ENCODE data around the gene BIVM. TPM values are rescaled to one million over a fixed set of nuclear protein-coding genes. Genes with fewer than 3 reads are reported as not detected.

Gene BIVM
- total RNA-seq, 4 donors from 2014 or later, result 5.4 to 16.0 (median 7.7) TPM

GRCh38 chr13:102763741-102764140 is 35.2 kb upstream of the BIVM start:
- intact Hi-C loops (cut with DNase I; ENCODE audit: low total_unique reads), result no loop called here
- 95 to 100% methylated on average over 1 of the region's 1 CpG for WGBS, 2 donors
- TF ChIP-seq POLR2A (IDR thresholded peaks at IDR 0.05) (no peak), CTCF (IDR thresholded peaks at IDR 0.05) (no peak)
- DNase-seq (ENCODE audit: low spot score in 2 of 2), result no peak
- H3K4me3 ChIP-seq (ENCODE audit: low read depth, poor library complexity, severe bottlenecking), result no peak overlapping the region

- 50 to 72% methylated on average over 2 of the region's 2 CpGs for WGBS, 2 donors
- no peak overlapping the region for H3K4me3 ChIP-seq (ENCODE audit: low read depth, poor library complexity, severe bottlenecking)
- intact Hi-C loops (cut with DNase I; ENCODE audit: low total_unique reads), result no loop called here
- DNase-seq (ENCODE audit: low spot score in 2 of 2), result no peak
- no peak for TF ChIP-seq CTCF (IDR thresholded peaks at IDR 0.05)
- TF ChIP-seq POLR2A (IDR thresholded peaks at IDR 0.05), result no peak
These were observed 30.0 kb upstream of the BIVM start for GRCh38 chr13:102768909-102769308.

- 66 to 70% methylated on average over 4 of the region's 4 CpGs for WGBS, 2 donors
- no peak overlapping the region for H3K4me3 ChIP-seq (ENCODE audit: low read depth, poor library complexity, severe bottlenecking)
- intact Hi-C loops (cut with DNase I; ENCODE audit: low total_unique reads), result no loop called here
- no peak for DNase-seq (ENCODE audit: low spot score in 2 of 2)
- no peak for TF ChIP-seq POLR2A (IDR thresholded peaks at IDR 0.05)
- TF ChIP-seq CTCF (IDR thresholded peaks at IDR 0.05), result no peak
These were observed 29.2 kb upstream of the BIVM start for GRCh38 chr13:102769679-102770078.

GRCh38 chr13:102770435-102770834 is 28.5 kb upstream of the BIVM start:
- WGBS, 2 donors, result 88 to 90% methylated on average over 2 of the region's 2 CpGs
- TF ChIP-seq POLR2A (IDR thresholded peaks at IDR 0.05), result no peak
- TF ChIP-seq CTCF (IDR thresholded peaks at IDR 0.05), result no peak
- no peak overlapping the region for H3K4me3 ChIP-seq (ENCODE audit: low read depth, poor library complexity, severe bottlenecking)
- intact Hi-C loops (cut with DNase I; ENCODE audit: low total_unique reads), result no loop called here
- no peak for DNase-seq (ENCODE audit: low spot score in 2 of 2)

- 86 to 87% methylated on average over 6 of the region's 6 CpGs for WGBS, 2 donors
These were observed 27.4 kb upstream of the BIVM start for GRCh38 chr13:102771298-102772041.

More at GRCh38 chr13:102771298-102772041, 27.4 kb upstream of the BIVM start:
- H3K4me3 ChIP-seq (ENCODE audit: low read depth, poor library complexity, severe bottlenecking), result no peak overlapping the region
- intact Hi-C loops (cut with DNase I; ENCODE audit: low total_unique reads), result no loop called here
- no peak for DNase-seq (ENCODE audit: low spot score in 2 of 2)
- TF ChIP-seq POLR2A (IDR thresholded peaks at IDR 0.05) (no peak), CTCF (IDR thresholded peaks at IDR 0.05) (no peak)
